ENCODE results near the gene MTHFD1L. TPM values are rescaled to one million over a fixed set of nuclear protein-coding genes. Genes with fewer than 3 reads are reported as not detected.
A peak's percentile ranks its signal among the peaks of the same experiment; 100 is the strongest.

The MTHFD1L gene
- total and polyA plus RNA-seq, 9 of the 15 experiments (the other 6 are each of a cell fraction or from before 2014, with no cell fraction given), result 20.9 to 128 (median 61.0) TPM

- TF ChIP-seq, protein P1, sequence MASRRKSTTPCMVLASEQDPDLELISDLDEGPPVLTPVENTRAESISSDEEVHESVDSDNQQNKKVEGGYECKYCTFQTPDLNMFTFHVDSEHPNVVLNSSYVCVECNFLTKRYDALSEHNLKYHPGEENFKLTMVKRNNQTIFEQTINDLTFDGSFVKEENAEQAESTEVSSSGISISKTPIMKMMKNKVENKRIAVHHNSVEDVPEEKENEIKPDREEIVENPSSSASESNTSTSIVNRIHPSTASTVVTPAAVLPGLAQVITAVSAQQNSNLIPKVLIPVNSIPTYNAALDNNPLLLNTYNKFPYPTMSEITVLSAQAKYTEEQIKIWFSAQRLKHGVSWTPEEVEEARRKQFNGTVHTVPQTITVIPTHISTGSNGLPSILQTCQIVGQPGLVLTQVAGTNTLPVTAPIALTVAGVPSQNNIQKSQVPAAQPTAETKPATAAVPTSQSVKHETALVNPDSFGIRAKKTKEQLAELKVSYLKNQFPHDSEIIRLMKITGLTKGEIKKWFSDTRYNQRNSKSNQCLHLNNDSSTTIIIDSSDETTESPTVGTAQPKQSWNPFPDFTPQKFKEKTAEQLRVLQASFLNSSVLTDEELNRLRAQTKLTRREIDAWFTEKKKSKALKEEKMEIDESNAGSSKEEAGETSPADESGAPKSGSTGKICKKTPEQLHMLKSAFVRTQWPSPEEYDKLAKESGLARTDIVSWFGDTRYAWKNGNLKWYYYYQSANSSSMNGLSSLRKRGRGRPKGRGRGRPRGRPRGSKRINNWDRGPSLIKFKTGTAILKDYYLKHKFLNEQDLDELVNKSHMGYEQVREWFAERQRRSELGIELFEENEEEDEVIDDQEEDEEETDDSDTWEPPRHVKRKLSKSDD (conservative IDR thresholded peaks at IDR 0.05; ENCODE audit: low read length), result no peak
- no peak for TF ChIP-seq PHF8 (IDR thresholded peaks at IDR 0.05; ENCODE audit: borderline replicate concordance, low read length)
- TF ChIP-seq DMBX1 (CRISPR knock-in tag; IDR thresholded peaks at IDR 0.05; ENCODE audit: borderline replicate concordance), result no peak
Measured at GRCh38 chr6:151110576-151110905, 245.0 kb downstream of the MTHFD1L start (continued).

- FAIRE-seq (no peak), DNase-seq (ENCODE audit: extremely low read depth in 1 of 4, low spot score in 3 of 4) (no peak), ATAC-seq (no peak)
- Histone ChIP-seq H3K27ac (ENCODE audit: extremely low read depth, low read depth, low read length) (no peak overlapping the region), H3K27me3 (ENCODE audit: control insufficient read depth in 2 of 2, insufficient read depth in 2 of 2, low read length in 2 of 2) (peaks cover 37 to 78% of the 10 kb centered on the region in 2 experiments), H2AFZ (ENCODE audit: low read depth, low read length) (no peak overlapping the region), H3K9ac (ENCODE audit: insufficient read depth in 1 of 2, low read depth in 2 of 2, low read length in 2 of 2) (no peak overlapping the region), H3K36me3 (ENCODE audit: control insufficient read depth, insufficient read depth, low read length) (no peaks in the 10 kb centered on the region), H3K4me1 (replicated peaks in 1 of 2; ENCODE audit: control insufficient read depth in 2 of 2, insufficient read depth in 2 of 2, low read length in 2 of 2) (no peaks in the 10 kb centered on the region; a peak in 1 of 5 replicates), H3K9me3 (replicated peaks; ENCODE audit: control insufficient read depth, insufficient read depth, low read depth, low read length) (no peaks in the 10 kb centered on the region), H3K4me2 (ENCODE audit: insufficient read depth, low read length) (no peak overlapping the region), H3K79me2 (ENCODE audit: control insufficient read depth, insufficient read depth, low read length) (no peaks in the 10 kb centered on the region), H3K4me3 (no peak overlapping the region), H3K9me1 (ENCODE audit: control insufficient read depth, insufficient read depth, low read length) (no peaks in the 10 kb centered on the region), H4K20me1 (replicated peaks; ENCODE audit: control insufficient read depth, insufficient read depth, low read length) (no peaks in the 10 kb centered on the region; the same call in 1 of the 2 replicates)
- in situ Hi-C loops (cut with MboI), result no loop called here
- BruUV-seq (replicated peaks), result no TSS peak
- intact Hi-C loops (cut with micrococcal nuclease), result loop anchor here (10.0 kb wide), 1 partner anchor 213 kb away; no protein-coding TSS in a partner anchor
- ChIA-PET CTCF (ENCODE audit: low intra/inter-chr PET ratio) (no interaction called here), POLR2A (interaction anchor here (0.6 kb wide), 1 partner anchor 10 kb away, joined by 3 read pairs; no protein-coding TSS in a partner anchor)
- WGBS (ENCODE audit: insufficient coverage, low coverage, missing lambda C conversion rate), result 3% methylated on average over 5 of the region's 5 CpGs
- TF ChIP-seq, protein P2, sequence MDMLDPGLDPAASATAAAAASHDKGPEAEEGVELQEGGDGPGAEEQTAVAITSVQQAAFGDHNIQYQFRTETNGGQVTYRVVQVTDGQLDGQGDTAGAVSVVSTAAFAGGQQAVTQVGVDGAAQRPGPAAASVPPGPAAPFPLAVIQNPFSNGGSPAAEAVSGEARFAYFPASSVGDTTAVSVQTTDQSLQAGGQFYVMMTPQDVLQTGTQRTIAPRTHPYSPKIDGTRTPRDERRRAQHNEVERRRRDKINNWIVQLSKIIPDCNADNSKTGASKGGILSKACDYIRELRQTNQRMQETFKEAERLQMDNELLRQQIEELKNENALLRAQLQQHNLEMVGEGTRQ (CRISPR knock-in tag; IDR thresholded peaks at IDR 0.05), result peak; percentile 7; the same call in 1 of the 2 replicates
- no peak for TF ChIP-seq GMEB1 (CRISPR knock-in tag; IDR thresholded peaks at IDR 0.05)
Measured at GRCh38 chr6:151111670-151112069, 246.2 kb downstream of the MTHFD1L start.

Data from K562 (cell line).